ENCODE data around the gene ZC3H10. TPM values are rescaled to one million over a fixed set of nuclear protein-coding genes. Genes with fewer than 3 reads are reported as not detected.

The ZC3H10 gene
- total RNA-seq, 1 experiment from 2014 or later = 3.5 TPM

DNA sequence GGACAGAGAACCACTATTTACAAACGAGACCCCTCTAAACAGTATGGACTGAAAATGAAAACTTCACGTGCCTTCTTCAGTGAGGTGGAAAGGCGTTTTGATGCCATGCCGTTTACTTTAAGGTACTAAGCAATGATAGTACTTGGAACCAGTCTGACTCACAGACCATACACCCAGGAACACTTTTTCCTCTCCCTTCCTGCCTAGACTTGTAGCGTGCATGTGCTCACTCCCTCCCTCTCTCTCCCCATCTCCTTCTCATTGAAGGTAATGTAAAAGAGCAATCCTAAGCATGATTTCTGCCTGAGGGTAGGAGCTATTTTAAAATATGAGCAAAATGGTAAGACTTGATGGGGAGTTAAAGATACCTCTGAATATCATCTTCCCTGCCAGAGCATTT, 7.5 kb upstream of the ZC3H10 start:
- Histone ChIP-seq H3K9me3 (no peaks in the 10 kb centered on the region), H3K36me3 (ENCODE audit: control insufficient read depth, insufficient read depth, low read length) (peaks cover 1% of the 10 kb centered on the region), H3K4me1 (peaks cover 8% of the 10 kb centered on the region), H3K4me3 (ENCODE audit: low read depth, low read length) (no peak overlapping the region), H3K27me3 (replicated peaks; ENCODE audit: control insufficient read depth, insufficient read depth, low read length) (no peaks in the 10 kb centered on the region; the same call in 1 of the 2 replicates)
- TF ChIP-seq, protein P1, sequence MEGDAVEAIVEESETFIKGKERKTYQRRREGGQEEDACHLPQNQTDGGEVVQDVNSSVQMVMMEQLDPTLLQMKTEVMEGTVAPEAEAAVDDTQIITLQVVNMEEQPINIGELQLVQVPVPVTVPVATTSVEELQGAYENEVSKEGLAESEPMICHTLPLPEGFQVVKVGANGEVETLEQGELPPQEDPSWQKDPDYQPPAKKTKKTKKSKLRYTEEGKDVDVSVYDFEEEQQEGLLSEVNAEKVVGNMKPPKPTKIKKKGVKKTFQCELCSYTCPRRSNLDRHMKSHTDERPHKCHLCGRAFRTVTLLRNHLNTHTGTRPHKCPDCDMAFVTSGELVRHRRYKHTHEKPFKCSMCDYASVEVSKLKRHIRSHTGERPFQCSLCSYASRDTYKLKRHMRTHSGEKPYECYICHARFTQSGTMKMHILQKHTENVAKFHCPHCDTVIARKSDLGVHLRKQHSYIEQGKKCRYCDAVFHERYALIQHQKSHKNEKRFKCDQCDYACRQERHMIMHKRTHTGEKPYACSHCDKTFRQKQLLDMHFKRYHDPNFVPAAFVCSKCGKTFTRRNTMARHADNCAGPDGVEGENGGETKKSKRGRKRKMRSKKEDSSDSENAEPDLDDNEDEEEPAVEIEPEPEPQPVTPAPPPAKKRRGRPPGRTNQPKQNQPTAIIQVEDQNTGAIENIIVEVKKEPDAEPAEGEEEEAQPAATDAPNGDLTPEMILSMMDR (IDR thresholded peaks at IDR 0.05; ENCODE audit: insufficient read depth in 1 of 2, low read depth in 1 of 2, low read length in 1 of 2, severe bottlenecking in 1 of 2, unreplicated experiment in 1 of 2) = no peak
- ChIA-PET POLR2A (no interaction called here), CTCF (no interaction called here)
- intact Hi-C loops (cut with micrococcal nuclease; ENCODE audit: unreplicated experiment) = loop anchor here (10.0 kb wide), 1 partner anchor 366 kb away; the partner anchor contains the start of gene GDF11
- Mint-ChIP-seq H3K4me1 (ENCODE audit: low read depth, unreplicated experiment) (peaks cover 7% of the 10 kb centered on the region), H3K27ac (ENCODE audit: unreplicated experiment) (no peak overlapping the region), H3K36me3 (ENCODE audit: insufficient read depth, unreplicated experiment) (peaks cover 80% of the 10 kb centered on the region), H3K4me3 (ENCODE audit: unreplicated experiment) (no peak overlapping the region), H3K9me3 (ENCODE audit: unreplicated experiment) (no peaks in the 10 kb centered on the region), H3K27me3 (ENCODE audit: insufficient read depth, unreplicated experiment) (no peaks in the 10 kb centered on the region)
- no TSS peak for BruUV-seq (replicated peaks)
- DNase-seq = no peak

DNA sequence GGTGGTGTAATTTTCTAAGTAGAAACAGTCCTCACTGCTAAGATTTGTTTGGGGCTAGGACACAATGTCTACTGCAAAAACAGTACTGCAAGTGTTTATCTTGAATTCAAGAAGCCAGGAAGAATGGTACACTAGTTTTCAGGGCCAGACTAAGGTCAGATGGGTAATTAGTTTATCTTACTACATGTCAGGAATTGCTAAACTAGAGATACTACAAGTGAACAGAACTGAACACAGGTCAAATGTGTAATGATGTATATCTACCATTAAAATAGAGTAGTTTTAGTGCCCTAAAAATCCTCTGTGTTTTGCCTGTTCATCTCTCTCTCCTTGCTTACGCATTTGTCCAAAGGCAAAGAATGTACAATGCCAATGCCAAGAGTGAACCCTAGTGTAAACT, 4.0 kb upstream of the ZC3H10 start:
- no peak overlapping the region for H3K27ac Mint-ChIP-seq (ENCODE audit: unreplicated experiment)
- CTCF ChIA-PET = no interaction called here

DNA sequence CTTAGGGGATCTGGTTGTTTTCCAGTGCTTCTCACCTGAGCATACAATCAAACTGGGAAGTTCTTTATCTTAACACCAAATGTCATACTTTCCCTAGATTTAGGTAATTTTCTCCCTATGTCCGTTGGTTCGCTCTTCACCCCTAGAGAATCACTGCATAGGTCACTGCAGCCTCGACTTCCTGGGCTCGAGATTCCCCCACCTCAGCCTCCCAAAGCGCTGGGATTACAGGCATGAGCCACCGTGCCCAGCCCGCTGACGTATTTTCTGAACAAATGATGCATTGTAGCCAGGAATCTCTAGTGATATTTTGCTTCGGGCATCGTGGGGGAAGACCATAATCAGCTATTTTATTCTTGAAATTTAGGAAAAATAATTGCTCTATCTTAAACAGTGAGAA, 2.7 kb upstream of the ZC3H10 start:
- H3K9me3 ChIP-seq = no peaks in the 10 kb centered on the region
- peak overlapping the region; percentile 70 for H3K4me3 ChIP-seq (ENCODE audit: low read depth, low read length)
- TF ChIP-seq, protein P1 (IDR thresholded peaks at IDR 0.05; ENCODE audit: insufficient read depth in 1 of 2, low read depth in 1 of 2, low read length in 1 of 2, severe bottlenecking in 1 of 2, unreplicated experiment in 1 of 2) = no peak
- H3K4me1 ChIP-seq = peaks cover 17% of the 10 kb centered on the region
- Mint-ChIP-seq H3K27me3 (ENCODE audit: insufficient read depth, unreplicated experiment) (peaks cover 2% of the 10 kb centered on the region), H3K4me3 (ENCODE audit: unreplicated experiment) (peak overlapping the region; percentile 97), H3K4me1 (ENCODE audit: low read depth, unreplicated experiment) (peaks cover 20% of the 10 kb centered on the region), H3K36me3 (ENCODE audit: insufficient read depth, unreplicated experiment) (peaks cover 69% of the 10 kb centered on the region), H3K9me3 (ENCODE audit: unreplicated experiment) (no peaks in the 10 kb centered on the region), H3K27ac (ENCODE audit: unreplicated experiment) (peak overlapping the region; percentile 100)
- DNase-seq = no peak
- peaks cover 3% of the 10 kb centered on the region for H3K36me3 ChIP-seq (ENCODE audit: control insufficient read depth, insufficient read depth, low read length)
- BruUV-seq (replicated peaks) = no TSS peak
- H3K27me3 ChIP-seq (replicated peaks; ENCODE audit: control insufficient read depth, insufficient read depth, low read length) = no peaks in the 10 kb centered on the region
- POLR2A ChIA-PET = interaction anchor here (3.1 kb wide), 1 partner anchor 11 kb away, joined by 22 read pairs; the partner anchor contains the start of gene PA2G4
- intact Hi-C loops (cut with micrococcal nuclease; ENCODE audit: unreplicated experiment) = loop anchor here (10.0 kb wide), 1 partner anchor 371 kb away; the partner anchor contains the start of gene GDF11
- CTCF ChIA-PET = no interaction called here

More for the DNA sequence above, 4.0 kb upstream of the ZC3H10 start:
- DNase-seq = no peak
- BruUV-seq (replicated peaks) = no TSS peak
- Histone ChIP-seq H3K27me3 (replicated peaks; ENCODE audit: control insufficient read depth, insufficient read depth, low read length) (no peaks in the 10 kb centered on the region), H3K4me3 (ENCODE audit: low read depth, low read length) (no peak overlapping the region), H3K9me3 (no peaks in the 10 kb centered on the region), H3K36me3 (ENCODE audit: control insufficient read depth, insufficient read depth, low read length) (peaks cover 3% of the 10 kb centered on the region), H3K4me1 (peaks cover 5% of the 10 kb centered on the region)
- Mint-ChIP-seq H3K9me3 (ENCODE audit: unreplicated experiment) (no peaks in the 10 kb centered on the region), H3K4me3 (ENCODE audit: unreplicated experiment) (no peak overlapping the region), H3K27me3 (ENCODE audit: insufficient read depth, unreplicated experiment) (peaks cover 2% of the 10 kb centered on the region), H3K36me3 (ENCODE audit: insufficient read depth, unreplicated experiment) (peaks cover 82% of the 10 kb centered on the region), H3K4me1 (ENCODE audit: low read depth, unreplicated experiment) (peaks cover 12% of the 10 kb centered on the region)
- TF ChIP-seq, protein P1 (IDR thresholded peaks at IDR 0.05; ENCODE audit: insufficient read depth in 1 of 2, low read depth in 1 of 2, low read length in 1 of 2, severe bottlenecking in 1 of 2, unreplicated experiment in 1 of 2) = no peak
- POLR2A ChIA-PET = no interaction called here
- intact Hi-C loops (cut with micrococcal nuclease; ENCODE audit: unreplicated experiment) = loop anchor here (10.0 kb wide), 1 partner anchor 369 kb away; the partner anchor contains the start of gene GDF11
